Measurements from ENCODE around the gene GJC3. TPM values are rescaled to one million over a fixed set of nuclear protein-coding genes. Genes with fewer than 3 reads are reported as not detected.

GJC3 gene
- total RNA-seq, 1 experiment from 2014 or later: 2.3 TPM

- H3K56ac ChIP-seq (ENCODE audit: insufficient read length, low read depth, low read length): no peak overlapping the region
- no peak overlapping the region for H3T11ph ChIP-seq (ENCODE audit: low read length)
- no peak overlapping the region for H4K8ac ChIP-seq (replicated peaks; ENCODE audit: insufficient read length, low read depth, low read length)
- H3K23ac ChIP-seq (ENCODE audit: insufficient read length, low read depth, low read length): no peak overlapping the region
- H3K9me3 ChIP-seq (ENCODE audit: control insufficient read depth, low read depth, low read length): no peaks in the 10 kb centered on the region
- no CpG with 5 or more reads among the region's 2 CpGs for WGBS (ENCODE audit: extremely low coverage, insufficient read length, low lambda C conversion rate)
- H2AK5ac ChIP-seq (ENCODE audit: insufficient read length, low read length): no peak overlapping the region
- no peak overlapping the region for H2AFZ ChIP-seq (ENCODE audit: low read length)
- H3K27me3 Mint-ChIP-seq (ENCODE audit: low read depth): peaks cover 15% of the 10 kb centered on the region
- H3K4me2 ChIP-seq (ENCODE audit: insufficient read depth, insufficient read length, low read length): no peak overlapping the region
- H3K27me3 ChIP-seq (ENCODE audit: insufficient read depth, low read length): no peaks in the 10 kb centered on the region
- no peaks in the 10 kb centered on the region for H3K79me1 ChIP-seq (ENCODE audit: insufficient read depth, low read depth, low read length, poor library complexity, severe bottlenecking)
- DNase-seq: no peak
- H3K4me3 Mint-ChIP-seq: no peak overlapping the region
- peaks cover 23 to 25% of the 10 kb centered on the region in 2 experiments for H3K4me1 Mint-ChIP-seq
- no peak overlapping the region for H3K4ac ChIP-seq (ENCODE audit: low read depth, low read length)
- no peak overlapping the region for H2BK5ac ChIP-seq (ENCODE audit: insufficient read length, low read length)
- H3K36me3 Mint-ChIP-seq (ENCODE audit: insufficient read depth in 1 of 3, low read depth in 3 of 3): peaks cover 0 to 9% (median 3%) of the 10 kb centered on the region in 3 experiments; a peak in 4 of 7 replicates
- no peaks in the 10 kb centered on the region; the same call in 1 of the 2 replicates for H3K4me1 ChIP-seq (ENCODE audit: insufficient read depth, low read length)
- no peaks in the 10 kb centered on the region for H3K9me3 Mint-ChIP-seq
- no peak overlapping the region for H3K9ac ChIP-seq (ENCODE audit: extremely low read depth, insufficient read length, low read length)
- H2BK15ac ChIP-seq (ENCODE audit: low read depth, low read length): no peak overlapping the region
- H2BK20ac ChIP-seq (ENCODE audit: low read depth, low read length, poor library complexity, severe bottlenecking): no peak overlapping the region
- H4K20me1 ChIP-seq (ENCODE audit: control insufficient read depth, insufficient read depth, insufficient read length): no peaks in the 10 kb centered on the region
- H3K27ac ChIP-seq (ENCODE audit: insufficient read length, low read depth, low read length): no peak overlapping the region
- no peak overlapping the region for H3K27ac Mint-ChIP-seq
- no peak overlapping the region for H2BK120ac ChIP-seq (ENCODE audit: low read depth, low read length, poor library complexity, severe bottlenecking)
- H3K18ac ChIP-seq (ENCODE audit: insufficient read length, low read depth, low read length): no peak overlapping the region
- H2BK12ac ChIP-seq (ENCODE audit: insufficient read length, low read depth, low read length): no peak overlapping the region
- peaks cover 4% of the 10 kb centered on the region for H3K23me2 ChIP-seq (ENCODE audit: insufficient read length, low read depth, low read length, poor library complexity, severe bottlenecking)
- H3K14ac ChIP-seq (ENCODE audit: insufficient read depth, low read length): no peak overlapping the region
- H4K5ac ChIP-seq (ENCODE audit: insufficient read length, low read depth, low read length): no peak overlapping the region
- H3K79me2 ChIP-seq (ENCODE audit: insufficient read depth, low read length): no peaks in the 10 kb centered on the region
- H4K91ac ChIP-seq (ENCODE audit: insufficient read length, low read depth, low read length): no peak overlapping the region
- TF ChIP-seq, protein P1, sequence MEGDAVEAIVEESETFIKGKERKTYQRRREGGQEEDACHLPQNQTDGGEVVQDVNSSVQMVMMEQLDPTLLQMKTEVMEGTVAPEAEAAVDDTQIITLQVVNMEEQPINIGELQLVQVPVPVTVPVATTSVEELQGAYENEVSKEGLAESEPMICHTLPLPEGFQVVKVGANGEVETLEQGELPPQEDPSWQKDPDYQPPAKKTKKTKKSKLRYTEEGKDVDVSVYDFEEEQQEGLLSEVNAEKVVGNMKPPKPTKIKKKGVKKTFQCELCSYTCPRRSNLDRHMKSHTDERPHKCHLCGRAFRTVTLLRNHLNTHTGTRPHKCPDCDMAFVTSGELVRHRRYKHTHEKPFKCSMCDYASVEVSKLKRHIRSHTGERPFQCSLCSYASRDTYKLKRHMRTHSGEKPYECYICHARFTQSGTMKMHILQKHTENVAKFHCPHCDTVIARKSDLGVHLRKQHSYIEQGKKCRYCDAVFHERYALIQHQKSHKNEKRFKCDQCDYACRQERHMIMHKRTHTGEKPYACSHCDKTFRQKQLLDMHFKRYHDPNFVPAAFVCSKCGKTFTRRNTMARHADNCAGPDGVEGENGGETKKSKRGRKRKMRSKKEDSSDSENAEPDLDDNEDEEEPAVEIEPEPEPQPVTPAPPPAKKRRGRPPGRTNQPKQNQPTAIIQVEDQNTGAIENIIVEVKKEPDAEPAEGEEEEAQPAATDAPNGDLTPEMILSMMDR (conservative IDR thresholded peaks at IDR 0.05): no peak
Measured at GRCh38 chr7:99928188-99928587, 1.2 kb downstream of the GJC3 start.
